ENCODE results near the gene ELMOD3.
"Not testable (repeated sequence)": the region's sequence is repeated elsewhere in the genome, so short reads cannot be mapped to it uniquely, and the experiment has no call there.

Gene ELMOD3

DNA sequence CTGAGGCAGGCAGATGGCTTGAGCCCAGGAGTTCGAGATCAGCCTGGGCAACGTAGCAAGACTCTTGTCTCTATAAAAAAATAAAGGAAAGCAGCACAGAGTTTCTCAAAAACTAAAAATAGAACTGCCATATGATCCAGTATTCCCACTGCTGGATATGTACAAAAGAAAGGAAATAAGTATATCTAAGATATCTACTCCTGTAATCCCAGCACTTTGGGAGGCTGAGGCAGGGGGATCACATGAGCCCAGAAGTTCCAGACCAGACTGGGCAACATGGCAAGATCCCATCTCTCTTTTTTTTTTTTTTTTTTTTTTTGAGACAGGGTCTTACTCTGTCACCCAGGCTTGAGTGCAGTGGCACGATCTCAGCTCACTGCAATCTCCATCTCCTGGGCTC, 24.9 kb upstream of the ELMOD3 start:
- not testable (repeated sequence) for DNase-seq

DNA sequence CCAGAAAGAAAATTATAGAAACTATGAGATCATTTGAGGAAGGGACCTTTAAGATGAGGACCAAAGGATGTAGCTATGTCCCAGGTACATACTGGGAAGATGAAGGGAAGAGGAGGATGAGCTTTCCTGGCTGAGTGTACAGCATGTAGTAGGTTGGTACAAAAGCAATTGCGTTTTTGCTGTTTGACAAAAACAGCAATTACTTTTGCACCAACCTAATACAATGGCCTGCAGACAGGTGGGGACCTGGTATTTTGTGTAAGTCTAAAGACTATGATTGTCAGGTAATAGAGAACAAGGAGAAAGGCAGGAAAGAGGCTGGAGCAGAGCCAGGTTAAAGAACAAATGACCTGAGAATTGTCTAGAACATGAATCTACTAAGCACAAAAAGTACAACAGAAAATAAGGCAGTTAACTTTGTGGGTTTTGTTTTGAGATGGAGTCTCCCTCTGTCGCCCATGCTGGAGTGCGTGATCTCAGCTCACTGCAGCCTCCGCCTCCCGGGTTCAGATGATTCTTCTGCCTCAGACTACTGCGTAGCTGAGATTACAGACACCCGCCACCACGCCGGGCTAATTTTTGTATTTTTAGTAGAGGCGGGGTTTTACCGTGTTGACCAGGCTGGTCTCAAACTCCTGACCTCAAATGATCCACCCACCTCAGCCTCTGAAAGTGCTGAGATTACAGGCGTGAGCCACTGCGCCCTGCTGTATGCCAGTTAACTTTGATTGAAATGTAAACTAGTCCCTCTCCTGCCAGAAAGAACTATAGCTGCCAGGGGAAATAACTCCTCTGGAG, 23.5 kb upstream of the ELMOD3 start:
- DNase-seq, result no peak

DNA sequence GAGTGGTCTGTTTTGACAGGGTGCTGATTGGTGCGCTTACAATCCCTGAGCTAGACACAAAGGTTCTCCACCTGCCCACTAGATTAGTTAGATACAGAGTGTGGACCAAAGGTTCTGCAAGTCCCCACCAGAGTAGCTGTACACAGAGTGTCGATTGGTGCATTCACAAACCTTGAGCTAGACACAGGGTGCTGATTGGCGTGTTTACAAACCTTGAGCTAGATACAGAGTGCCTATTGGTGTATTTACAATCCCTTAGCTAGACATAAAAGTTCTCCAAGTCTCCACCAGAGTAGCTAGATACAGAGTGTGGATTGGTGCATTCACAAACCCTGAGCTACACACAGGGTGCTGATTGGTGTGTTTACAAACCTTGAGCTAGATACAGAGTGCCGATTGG, 20.7 kb upstream of the ELMOD3 start:
- DNase-seq, result not testable (repeated sequence)

DNA sequence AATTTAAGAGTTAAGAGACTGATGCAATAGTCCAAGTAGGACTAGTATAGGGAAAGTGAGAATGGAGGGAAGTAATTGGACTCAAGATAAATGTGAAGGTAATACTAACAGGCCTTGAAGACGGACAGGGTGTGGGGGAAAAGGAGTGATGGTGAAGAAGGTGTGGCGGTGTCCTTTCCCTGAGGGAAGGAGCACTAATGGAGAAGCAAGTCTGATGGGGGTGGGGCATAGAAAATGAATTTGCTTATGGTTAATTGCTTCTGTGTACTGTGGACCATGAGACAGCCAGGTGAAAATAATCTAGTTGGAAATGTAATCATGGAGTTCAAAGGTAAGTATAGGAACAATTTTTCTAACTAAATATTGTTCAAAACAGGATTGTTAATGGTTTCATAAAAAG, 19.6 kb upstream of the ELMOD3 start:
- DNase-seq, result no peak

DNA sequence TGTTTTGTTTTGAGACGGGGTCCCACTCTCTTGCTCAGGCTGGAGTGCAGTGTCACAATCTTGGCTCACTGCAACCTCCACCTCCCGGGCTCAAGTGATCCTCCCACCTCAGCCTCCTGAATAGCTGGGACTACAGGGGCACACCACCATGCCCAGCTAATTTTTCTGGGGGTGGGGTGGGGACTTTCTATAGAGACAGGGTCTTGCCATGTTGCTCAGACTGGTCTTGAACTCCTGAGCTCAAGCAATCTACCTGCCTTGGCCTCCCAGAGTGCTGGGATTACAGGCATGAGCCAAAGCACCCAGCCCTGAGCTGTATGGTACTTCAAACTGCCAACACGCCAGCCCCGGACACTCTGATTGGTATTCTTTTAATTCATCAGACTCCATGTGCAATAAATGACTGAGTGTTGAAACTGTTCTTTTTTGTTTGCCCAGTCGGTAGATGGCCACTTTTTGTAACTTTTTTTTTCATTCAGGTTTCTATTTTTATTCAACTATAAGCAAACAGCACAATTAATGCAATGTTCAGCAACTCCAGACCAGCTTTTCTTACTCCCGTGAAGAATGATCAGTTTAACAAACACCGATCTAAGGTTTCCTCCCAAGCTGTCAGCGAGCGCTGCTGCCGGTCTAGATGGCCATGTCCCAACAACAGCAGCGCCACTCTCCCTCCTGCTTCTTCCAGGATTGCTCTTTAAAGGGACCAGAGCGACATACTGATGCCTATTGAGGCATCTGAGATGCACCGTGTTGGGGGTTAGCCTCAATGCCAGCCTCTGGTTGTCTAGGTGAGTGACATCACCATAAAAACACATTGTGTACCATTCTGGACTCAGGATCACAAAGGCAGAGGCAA, 14.3 kb upstream of the ELMOD3 start:
- no peak for DNase-seq

DNA sequence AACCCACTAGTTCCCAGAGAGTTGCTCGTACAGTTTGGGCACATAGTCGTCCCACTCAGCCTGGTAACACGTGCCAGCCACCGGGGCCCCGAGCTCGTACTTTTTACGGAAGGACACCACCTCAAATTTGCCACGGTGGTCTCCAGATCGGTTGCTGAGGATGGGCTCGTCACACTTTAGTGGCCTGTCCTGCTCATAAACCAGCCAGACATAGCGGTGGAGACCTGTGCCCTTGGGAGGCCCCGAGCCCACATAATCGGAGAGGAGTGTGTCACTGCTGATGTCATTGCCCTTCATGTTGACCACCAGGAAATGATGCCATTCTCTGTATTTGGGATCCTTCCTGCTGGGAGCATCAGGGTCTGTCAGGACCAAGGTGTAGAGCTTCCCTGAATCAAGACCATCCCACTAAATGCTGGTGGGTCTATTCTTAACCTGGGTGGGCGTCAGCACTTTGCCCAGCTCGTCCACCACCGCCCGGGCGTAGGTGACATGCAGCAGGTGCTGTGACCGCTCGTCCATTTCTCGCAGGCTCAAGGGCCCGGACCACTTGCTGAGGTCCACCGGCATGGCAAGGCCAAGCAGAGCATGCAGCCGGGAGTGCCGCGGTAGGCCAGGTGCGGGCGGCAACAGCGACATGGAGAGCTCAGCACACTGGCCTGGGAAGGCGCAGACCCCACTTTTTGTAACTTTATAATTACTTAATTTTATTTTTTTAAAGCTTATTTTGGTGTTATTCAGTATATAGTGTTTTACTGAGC, 13.1 kb upstream of the ELMOD3 start:
- DNase-seq, result no peak

DNA sequence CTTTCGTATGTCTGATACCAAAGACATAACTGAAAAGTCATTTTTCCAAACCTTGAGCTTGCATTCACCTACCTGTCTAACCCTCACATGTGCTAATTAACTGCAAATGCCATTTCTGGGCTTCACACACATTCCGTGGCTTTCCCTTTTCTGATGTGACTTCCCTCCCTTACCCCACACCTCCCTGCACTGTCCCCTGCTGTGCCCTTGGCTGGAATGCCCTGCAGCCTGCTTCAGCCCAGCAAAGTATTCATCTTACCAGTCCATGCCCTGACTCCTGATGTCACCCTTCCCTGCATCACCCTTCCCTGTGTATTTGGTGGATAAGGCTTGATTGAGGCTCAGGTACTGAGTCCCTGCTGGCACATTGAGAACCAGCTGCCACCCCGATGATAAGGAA, 12.4 kb upstream of the ELMOD3 start:
- no peak for DNase-seq

DNA sequence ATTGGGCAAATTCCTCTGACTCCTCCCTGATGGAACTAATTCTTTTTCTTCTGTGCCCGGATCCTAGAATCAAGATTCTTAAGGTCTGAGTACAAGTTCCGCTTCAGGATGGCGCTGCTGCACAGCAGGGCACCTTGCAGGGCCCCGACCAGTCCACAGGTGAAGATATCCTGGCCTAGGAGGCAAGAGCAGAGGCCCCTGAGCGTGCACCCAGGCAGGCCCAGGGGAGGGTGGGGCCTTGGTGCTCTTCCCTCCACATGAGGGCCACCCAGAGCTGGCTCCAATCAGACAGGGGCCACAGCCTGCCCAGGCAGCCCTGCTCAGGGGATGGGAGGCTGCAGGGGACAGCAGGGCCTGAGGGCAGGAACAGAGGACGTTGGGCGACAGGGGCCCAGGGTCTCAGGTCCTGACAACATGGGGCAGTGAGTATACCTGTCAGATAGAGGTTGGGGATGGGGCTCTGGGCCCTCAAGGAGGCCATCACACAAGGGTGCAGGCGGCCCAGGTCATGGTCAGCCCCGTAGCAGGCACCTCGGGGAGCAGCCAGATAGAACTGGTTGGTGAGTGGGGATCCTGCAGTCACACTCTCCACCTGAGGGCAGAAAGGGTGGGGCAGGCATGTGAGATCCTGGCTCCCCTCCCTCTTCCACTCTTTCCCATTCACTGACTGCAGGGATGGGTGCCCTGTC, 11.2 kb upstream of the ELMOD3 start:
- DNase-seq, result not testable (repeated sequence)

DNA sequence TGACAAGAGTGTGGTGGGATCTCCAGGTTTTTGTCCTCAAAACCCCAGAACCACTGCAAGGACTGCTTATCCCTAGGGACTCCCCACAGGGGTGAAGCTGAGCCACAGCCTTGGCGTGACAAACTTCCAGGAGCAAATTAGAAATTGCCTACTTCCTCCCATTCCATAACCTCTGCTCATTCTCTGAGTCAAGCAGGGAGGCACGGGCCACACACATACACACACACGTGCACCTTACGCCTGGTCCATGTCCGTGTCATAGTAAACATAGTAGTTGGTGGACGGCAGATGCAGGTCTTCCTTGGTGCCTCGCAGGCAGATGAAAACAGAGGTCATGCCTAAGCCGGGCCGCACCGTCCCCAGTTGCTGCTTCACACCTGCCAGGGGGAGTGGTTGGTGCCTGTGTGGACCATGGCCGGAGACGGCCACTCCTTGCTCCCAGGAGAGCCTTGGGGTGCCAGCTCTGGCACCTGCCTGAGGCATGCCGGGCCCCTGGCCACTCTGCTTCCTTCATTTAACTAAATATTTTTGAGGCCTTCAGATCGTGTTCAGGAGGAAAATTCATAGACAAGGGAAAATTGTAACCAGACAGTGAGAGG, 10.1 kb upstream of the ELMOD3 start:
- DNase-seq, result no peak

DNA sequence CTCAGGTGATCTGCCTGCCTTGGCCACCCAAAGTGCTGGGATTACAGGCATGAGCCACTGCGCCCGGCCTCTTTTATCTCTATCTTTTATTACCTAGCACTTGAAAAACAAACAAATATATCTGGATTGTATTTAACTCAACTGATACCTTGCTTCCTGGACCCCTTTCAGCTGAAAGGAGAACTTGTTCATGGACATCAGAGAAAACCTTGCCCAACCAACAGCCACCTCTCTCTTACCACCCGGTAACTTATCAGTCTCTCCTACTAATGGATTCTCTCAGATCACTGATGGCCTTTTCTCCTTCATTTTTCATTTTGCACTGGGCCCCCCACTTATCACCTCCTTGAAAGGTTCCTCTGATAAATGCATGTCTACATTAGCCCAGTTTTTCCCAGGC, 7.0 kb upstream of the ELMOD3 start:
- DNase-seq, result no peak

DNA sequence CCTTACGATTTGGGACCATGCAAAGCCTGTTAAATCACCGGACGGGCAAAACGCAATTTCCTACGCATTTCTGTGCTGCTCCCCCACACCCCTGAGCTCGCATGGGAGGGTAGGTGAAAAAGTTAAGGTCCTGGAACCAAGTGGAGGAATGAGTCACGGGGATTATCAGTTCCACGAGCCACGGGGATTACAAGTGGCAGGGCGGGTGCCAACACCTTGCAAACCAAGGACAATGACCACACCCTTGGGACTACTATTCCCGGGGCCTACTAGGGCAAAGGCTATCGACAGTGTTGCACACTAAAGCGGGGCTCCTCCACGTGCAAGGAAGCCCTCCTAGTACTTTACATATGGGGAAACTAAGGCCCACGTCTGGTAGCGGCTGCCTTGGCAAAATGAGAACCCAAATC, 688 bp upstream of the ELMOD3 start:
- DNase-seq, result no peak

DNA sequence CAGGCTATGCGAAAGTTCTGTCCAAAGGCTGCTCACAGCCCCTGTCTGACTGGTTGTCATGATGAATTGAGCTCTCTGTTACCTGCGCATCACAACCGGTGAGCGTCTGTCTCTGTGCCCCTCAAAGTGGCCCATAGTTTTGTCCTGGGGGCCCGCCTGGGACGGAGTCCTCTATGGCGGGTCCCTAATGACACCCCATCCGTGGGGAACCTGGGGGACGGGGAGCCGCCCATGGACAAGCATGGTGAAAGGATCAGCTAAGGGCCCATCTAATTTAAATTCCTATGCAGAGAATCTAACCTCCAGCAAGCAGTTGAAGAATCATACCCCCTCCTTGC, 473 bp downstream of the ELMOD3 start:
- no peak for DNase-seq

DNA sequence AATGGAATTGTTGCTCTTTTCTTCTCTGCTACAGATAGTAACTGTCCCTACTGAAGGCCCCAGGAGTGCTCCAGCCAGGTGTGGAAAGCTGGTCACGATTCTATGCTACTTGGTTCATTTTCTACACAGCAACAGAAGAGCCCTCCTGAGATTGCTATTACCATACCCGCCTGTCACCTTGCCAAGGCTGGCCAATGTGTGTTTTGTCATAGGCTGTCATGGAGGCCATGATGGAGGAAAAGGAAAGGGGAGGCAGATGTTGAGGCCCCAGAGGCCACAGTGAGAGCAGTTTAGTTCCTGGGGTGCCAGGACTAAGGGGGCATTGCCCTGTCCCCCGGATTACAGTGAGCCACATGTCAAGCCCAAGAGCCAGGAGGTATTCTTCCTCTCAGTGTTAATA, 952 bp downstream of the ELMOD3 start:
- no peak for DNase-seq

DNA sequence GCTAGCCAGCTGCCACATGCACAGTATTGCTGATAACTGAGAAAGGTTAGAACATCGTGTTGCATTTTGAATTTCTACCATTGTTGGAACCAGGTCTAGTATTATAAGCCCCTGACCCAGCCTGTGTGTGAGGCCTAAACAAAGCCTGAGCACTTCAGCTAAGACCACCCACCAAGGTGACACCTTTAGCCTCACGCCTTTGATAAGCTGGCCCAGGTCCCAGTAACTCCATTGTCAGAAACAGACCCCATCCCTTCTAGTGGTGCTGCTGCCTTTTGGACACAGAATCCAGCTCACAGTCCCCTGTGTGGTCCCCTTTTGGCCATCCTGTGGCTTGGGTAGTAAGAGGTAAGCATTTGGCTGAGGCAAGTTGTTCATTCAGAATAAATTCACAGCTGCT, 1.6 kb downstream of the ELMOD3 start:
- DNase-seq, result no peak

DNA sequence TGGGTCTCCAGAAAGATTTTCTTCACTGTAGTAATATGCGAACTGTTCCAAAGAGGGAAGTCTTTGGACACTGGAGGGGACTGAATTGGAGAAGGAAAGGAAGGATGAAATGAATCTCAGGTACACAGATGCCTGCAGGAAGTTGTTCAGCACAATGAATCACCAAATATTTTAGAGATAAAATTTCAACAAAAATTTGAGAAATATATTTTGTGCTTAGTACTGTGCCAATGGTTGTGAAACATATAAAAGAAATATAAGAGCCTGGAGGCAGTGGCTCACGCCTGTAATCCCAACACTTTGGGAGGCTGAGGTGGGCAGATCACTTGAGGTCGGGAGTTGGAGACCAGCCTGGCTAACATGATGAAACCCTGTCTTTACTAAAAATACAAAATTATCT, 3.2 kb downstream of the ELMOD3 start:
- DNase-seq, result no peak

DNA sequence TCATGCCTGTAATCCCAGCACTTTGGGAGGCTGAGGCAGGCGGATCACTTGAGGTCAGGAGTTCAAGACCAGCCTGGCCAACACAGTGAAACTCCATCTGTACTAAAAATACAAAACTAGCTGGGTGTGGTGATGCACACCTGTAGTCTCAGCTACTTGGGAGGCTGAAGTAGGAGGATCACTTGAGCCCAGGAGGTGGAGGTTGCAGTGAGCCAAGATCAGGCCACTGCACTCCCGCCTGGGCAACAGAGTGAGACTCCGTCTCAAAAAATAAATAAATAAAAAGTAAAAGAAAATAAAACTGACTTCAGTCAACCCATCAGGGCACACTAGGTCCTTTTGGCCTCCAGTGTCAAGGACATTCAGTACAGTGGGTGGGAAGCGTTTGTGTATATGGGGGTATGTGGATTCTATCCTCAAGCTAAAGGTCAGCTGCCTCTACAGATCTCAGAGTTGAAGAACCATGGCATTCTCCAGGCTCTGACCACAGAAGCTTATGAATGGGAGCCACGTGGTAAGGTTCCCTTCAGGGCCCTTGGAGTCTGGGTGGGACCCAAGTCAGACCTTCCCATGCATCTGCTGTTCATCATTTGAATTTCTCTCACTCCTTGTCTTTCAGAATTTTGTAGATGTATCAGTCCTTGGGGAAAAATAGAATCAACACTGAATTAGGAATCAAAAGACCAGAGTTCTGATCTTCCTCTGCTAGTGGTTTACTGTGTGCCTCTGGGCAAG, 8.3 kb downstream of the ELMOD3 start:
- not testable (repeated sequence) for DNase-seq

DNA sequence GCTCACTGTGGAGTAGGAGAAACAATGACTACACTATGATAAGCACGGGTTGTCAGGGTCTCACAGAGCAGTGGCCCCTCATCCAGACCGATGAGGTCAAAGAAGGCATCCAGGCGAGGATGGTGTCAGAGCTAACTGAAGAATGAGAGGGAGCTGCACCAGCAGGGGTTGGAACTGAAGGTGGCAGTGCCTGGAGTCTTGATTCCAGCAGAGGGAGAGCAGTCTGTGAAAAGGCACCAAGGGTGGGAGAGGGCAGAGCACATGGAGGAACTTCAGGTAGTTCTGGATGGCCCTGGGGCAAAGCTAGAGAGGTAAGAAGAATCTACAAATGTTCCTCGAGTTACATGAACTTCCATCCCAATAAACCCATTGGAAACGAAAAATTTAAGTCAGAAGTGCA, 12.6 kb downstream of the ELMOD3 start:
- no peak for DNase-seq

DNA sequence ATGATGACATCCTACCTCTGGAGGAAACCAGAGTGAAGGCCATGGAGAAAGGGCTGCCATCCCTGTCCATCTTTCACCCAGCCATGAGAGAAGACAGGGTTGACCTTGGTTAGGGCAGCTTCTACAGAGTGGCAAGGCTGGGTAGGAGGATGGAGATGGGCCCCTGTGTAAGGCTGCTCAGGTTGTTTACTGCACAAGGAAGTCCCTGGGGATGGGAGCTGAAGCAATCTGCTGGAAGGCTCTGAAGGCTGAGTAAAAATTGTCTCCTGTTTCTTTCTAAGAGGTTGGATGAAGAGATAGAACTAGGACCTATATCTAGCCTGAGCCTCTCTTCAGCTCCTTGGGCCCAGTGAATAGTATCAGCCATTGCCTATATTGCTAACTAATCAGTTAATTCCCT, 14.4 kb downstream of the ELMOD3 start:
- no peak for DNase-seq

DNA sequence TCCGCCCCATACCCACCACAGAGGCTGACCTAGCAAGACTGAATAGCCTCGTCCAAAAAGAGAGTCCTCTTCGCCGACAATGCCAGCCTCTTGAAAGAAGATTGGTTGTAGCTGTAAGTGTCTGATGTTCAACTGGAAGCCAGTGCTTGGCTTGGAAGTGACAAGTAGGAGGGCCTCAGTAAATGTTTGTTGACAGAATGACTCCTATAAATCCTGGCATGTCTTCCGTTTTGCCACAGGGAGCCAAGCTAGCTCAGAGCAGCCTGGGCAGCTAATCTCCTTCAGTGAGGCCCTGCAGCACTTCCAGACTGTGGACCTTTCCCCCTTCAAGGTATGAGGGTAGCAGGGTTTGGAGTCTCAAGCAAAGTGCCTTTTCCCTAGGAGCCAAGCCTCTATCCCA, 14.9 kb downstream of the ELMOD3 start:
- no peak for DNase-seq

DNA sequence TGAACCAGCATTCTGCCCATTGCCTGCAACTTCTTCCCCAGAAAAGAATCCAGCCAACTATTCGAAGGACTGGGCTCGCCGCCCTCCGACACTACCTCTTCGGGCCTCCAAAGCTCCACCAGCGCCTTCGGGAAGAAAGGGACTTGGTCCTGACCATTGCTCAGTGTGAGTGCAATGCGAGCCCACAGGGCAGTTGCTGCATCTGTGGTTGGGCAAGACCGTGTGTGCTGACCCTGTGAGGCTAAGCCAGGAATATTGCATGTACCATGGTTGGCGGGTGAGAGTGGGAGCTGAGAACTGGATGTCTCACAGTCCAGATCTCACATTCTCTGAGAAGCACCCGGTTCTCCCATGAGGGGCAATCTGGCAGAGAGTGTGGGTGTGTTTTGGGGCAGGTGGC, 16.5 kb downstream of the ELMOD3 start:
- DNase-seq, result no peak

DNA sequence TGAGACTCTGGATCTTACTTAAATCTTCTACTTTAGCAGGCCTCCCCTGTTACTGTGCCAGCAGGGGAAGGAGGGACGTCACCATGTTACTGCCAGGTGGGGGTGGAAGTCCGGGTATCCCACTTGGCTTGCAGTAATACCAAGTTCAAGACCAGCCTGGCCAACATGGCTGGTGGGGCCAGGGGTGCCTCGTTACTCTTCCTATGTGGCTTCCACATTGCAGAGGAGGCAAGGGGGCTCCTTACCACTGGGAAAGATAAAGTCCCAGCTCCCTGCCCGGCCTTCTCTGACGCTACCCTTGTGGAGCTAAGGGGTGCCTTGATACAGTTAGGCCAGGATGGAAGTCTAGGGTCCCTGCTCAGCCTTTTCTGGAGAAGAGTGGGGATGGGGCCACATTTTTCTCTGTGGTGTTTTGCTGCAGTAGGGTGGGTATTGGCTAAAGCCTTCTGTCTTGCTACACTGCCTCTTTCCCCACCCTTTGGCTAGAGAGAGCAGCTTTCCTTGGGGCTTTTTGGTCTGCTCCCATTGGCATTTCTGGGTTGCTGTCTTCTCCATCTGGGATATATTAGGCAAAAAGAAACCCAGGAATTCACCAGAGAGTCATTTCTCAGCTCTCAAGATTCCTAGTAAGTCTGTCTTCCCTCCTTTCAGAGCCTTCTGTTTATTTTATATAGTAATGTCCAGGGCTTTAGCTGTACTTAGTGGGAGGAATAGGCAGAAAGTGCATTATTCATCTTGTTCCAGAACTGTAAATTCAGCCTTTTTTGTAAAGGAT, 21.9 kb downstream of the ELMOD3 start:
- no peak for DNase-seq

Data from NCI-H187 treated with DMSO at 0.1 percent for 48 hours (cell line).